ENCODE results near the gene STX1B. TPM values are rescaled to one million over a fixed set of nuclear protein-coding genes. Genes with fewer than 3 reads are reported as not detected.

The STX1B gene
- total RNA-seq, 1 experiment from 2014 or later = 3.9 TPM

DNA sequence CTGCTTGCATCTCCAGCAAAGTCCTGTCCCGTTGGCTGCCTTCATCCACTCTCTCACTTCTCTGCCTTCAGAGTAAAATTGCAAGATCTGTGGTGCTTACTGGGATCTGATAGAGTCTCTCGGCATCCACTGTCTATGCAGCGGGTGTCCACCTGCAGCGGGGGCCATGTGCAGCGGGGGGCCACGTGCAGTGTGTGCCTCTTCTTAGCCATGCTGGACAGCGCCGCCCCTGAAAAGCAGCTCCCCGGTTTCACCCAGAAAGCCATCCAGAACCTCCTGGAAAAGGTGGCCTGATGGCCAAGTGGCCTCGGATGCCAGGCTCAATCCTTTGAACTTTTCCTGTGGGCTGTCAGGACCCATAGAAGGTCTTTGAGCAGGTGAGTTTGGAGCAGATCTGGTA lies 32.4 kb upstream of the STX1B start:
- H3K9me2 ChIP-seq (ENCODE audit: insufficient read depth) = no peaks in the 10 kb centered on the region
- ChIA-PET CTCF (no interaction called here), POLR2A (ENCODE audit: unreplicated experiment) (no interaction called here)
- H3K79me2 ChIP-seq (ENCODE audit: low read depth) = no peaks in the 10 kb centered on the region
- H3K4me2 ChIP-seq = no peak overlapping the region
- no peak overlapping the region for H3K4me3 ChIP-seq
- no peak overlapping the region for H2AFZ ChIP-seq
- no peak for DNase-seq
- no peak overlapping the region for H3K27ac ChIP-seq
- no peaks in the 10 kb centered on the region for H3K27me3 ChIP-seq (ENCODE audit: insufficient read depth, low read depth)
- BruUV-seq (replicated peaks) = no TSS peak
- no peaks in the 10 kb centered on the region; the same call in 1 of the 2 replicates for H3K4me1 ChIP-seq (replicated peaks; ENCODE audit: insufficient read depth)
- H3F3A ChIP-seq (ENCODE audit: insufficient read depth, low read depth) = peaks cover 11% of the 10 kb centered on the region; the same call in 1 of the 2 replicates
- no peaks in the 10 kb centered on the region for H3K36me3 ChIP-seq (ENCODE audit: low read depth)
- peaks cover 11% of the 10 kb centered on the region for H4K20me1 ChIP-seq (ENCODE audit: insufficient read depth)
- H3K9me3 ChIP-seq (ENCODE audit: insufficient read depth, low read depth) = no peaks in the 10 kb centered on the region
- TF ChIP-seq, protein P1, sequence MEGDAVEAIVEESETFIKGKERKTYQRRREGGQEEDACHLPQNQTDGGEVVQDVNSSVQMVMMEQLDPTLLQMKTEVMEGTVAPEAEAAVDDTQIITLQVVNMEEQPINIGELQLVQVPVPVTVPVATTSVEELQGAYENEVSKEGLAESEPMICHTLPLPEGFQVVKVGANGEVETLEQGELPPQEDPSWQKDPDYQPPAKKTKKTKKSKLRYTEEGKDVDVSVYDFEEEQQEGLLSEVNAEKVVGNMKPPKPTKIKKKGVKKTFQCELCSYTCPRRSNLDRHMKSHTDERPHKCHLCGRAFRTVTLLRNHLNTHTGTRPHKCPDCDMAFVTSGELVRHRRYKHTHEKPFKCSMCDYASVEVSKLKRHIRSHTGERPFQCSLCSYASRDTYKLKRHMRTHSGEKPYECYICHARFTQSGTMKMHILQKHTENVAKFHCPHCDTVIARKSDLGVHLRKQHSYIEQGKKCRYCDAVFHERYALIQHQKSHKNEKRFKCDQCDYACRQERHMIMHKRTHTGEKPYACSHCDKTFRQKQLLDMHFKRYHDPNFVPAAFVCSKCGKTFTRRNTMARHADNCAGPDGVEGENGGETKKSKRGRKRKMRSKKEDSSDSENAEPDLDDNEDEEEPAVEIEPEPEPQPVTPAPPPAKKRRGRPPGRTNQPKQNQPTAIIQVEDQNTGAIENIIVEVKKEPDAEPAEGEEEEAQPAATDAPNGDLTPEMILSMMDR (conservative IDR thresholded peaks at IDR 0.05) = no peak
- no peak for TF ChIP-seq EZH2 (IDR thresholded peaks at IDR 0.05; ENCODE audit: low read depth)
- intact Hi-C loops (cut with micrococcal nuclease; ENCODE audit: unreplicated experiment) = no loop called here

DNA sequence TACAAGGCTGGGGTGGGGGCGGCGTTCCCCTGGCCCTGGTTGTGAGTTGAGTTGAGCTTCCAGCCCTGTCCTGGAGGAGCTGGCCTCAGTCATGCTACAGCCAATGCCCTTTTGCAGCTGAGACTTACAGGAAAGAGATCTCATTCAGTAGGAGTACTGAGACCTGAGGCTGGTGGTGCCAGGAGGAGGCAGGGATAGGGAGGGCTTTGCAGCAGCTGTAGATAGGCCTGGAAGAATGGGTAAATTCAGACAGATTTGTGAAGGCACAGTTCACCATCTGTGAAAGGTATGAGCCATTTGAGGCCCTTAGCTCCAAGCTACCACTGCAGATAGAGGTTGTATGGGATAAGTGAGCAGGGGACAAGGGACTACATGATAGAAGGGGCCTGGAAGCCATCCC lies 28.6 kb upstream of the STX1B start:
- peaks cover 20% of the 10 kb centered on the region for H4K20me1 ChIP-seq (ENCODE audit: insufficient read depth)
- H3K79me2 ChIP-seq (ENCODE audit: low read depth) = peaks cover 14% of the 10 kb centered on the region
- H3K4me1 ChIP-seq (replicated peaks; ENCODE audit: insufficient read depth) = peaks cover 5% of the 10 kb centered on the region
- no TSS peak for BruUV-seq (replicated peaks)
- CTCF ChIA-PET = no interaction called here
- POLR2A ChIA-PET (ENCODE audit: unreplicated experiment) = no interaction called here
- TF ChIP-seq, protein P1 (conservative IDR thresholded peaks at IDR 0.05) = no peak
- TF ChIP-seq EZH2 (IDR thresholded peaks at IDR 0.05; ENCODE audit: low read depth) = no peak
- no peak overlapping the region for H3K27ac ChIP-seq
- H3K4me3 ChIP-seq = no peak overlapping the region
- H2AFZ ChIP-seq = no peak overlapping the region
- H3K9me3 ChIP-seq (ENCODE audit: insufficient read depth, low read depth) = no peaks in the 10 kb centered on the region
- peaks cover 7% of the 10 kb centered on the region; the same call in 1 of the 2 replicates for H3F3A ChIP-seq (ENCODE audit: insufficient read depth, low read depth)
- H3K36me3 ChIP-seq (ENCODE audit: low read depth) = no peaks in the 10 kb centered on the region
- H3K9me2 ChIP-seq (ENCODE audit: insufficient read depth) = no peaks in the 10 kb centered on the region
- intact Hi-C loops (cut with micrococcal nuclease; ENCODE audit: unreplicated experiment) = no loop called here
- DNase-seq = no peak
- no peaks in the 10 kb centered on the region for H3K27me3 ChIP-seq (ENCODE audit: insufficient read depth, low read depth)
- H3K4me2 ChIP-seq = no peak overlapping the region

DNA sequence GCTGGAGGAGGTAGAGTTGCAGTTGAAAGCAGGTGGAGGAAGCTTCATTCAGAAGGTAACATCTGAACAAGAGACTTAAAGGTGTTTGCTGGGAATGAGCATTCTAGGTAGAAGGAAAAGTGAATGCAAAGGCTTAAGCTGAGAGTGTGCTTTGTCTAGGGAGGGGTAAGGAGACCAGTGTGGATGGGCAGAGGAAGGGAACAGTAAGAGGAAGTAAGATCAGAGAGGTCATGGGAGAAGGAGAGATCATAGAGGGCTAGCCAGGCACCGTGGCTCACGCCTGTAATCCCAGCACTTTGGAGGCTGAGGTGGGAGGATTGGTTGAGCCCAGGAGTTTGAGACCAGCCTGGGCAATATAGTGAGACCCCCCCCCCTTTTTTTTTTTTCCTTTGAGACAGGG lies 26.3 kb upstream of the STX1B start:
- POLR2A ChIA-PET (ENCODE audit: unreplicated experiment) = interaction anchor here (0.8 kb wide), 1 partner anchor 13 kb away, joined by 3 read pairs; no protein-coding TSS in a partner anchor
- no peak for DNase-seq
- H3K4me3 ChIP-seq = no peak overlapping the region
- peaks cover 12% of the 10 kb centered on the region; the same call in 1 of the 2 replicates for H3F3A ChIP-seq (ENCODE audit: insufficient read depth, low read depth)
- peaks cover 19% of the 10 kb centered on the region for H3K79me2 ChIP-seq (ENCODE audit: low read depth)
- TF ChIP-seq, protein P1 (conservative IDR thresholded peaks at IDR 0.05) = no peak
- no peak for TF ChIP-seq EZH2 (IDR thresholded peaks at IDR 0.05; ENCODE audit: low read depth)
- intact Hi-C loops (cut with micrococcal nuclease; ENCODE audit: unreplicated experiment) = no loop called here
- BruUV-seq (replicated peaks) = no TSS peak
- H3K4me2 ChIP-seq = no peak overlapping the region
- H4K20me1 ChIP-seq (ENCODE audit: insufficient read depth) = peaks cover 9% of the 10 kb centered on the region
- H3K27me3 ChIP-seq (ENCODE audit: insufficient read depth, low read depth) = no peaks in the 10 kb centered on the region
- no peak overlapping the region for H3K27ac ChIP-seq
- H3K9me2 ChIP-seq (ENCODE audit: insufficient read depth) = no peaks in the 10 kb centered on the region
- no peak overlapping the region for H2AFZ ChIP-seq
- H3K4me1 ChIP-seq (replicated peaks; ENCODE audit: insufficient read depth) = peaks cover 12% of the 10 kb centered on the region
- no peaks in the 10 kb centered on the region for H3K9me3 ChIP-seq (ENCODE audit: insufficient read depth, low read depth)
- CTCF ChIA-PET = no interaction called here
- no peaks in the 10 kb centered on the region for H3K36me3 ChIP-seq (ENCODE audit: low read depth)
